Measurements from ENCODE around the gene RUNX3.

DNA sequence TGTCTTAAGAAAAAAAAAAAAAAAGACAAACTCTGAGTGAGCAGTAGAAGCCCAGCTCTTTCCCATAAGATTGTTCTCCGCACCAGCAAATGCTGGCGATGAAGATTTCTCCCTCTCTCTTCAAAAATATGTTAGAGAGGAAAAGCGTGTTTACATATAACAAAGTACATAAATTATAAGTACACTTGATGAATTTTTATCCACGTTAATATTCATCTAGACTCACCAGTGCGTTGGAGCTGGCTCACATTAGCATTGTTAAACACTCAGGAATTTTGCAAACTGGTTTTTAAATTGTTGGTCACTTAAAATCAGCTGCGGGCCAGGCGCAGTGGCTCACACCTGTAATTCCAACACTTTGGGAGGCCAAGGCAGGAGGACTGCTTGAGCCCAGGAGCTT, 56.0 kb downstream of the RUNX3 start:
- TF ChIP-seq, protein P1, sequence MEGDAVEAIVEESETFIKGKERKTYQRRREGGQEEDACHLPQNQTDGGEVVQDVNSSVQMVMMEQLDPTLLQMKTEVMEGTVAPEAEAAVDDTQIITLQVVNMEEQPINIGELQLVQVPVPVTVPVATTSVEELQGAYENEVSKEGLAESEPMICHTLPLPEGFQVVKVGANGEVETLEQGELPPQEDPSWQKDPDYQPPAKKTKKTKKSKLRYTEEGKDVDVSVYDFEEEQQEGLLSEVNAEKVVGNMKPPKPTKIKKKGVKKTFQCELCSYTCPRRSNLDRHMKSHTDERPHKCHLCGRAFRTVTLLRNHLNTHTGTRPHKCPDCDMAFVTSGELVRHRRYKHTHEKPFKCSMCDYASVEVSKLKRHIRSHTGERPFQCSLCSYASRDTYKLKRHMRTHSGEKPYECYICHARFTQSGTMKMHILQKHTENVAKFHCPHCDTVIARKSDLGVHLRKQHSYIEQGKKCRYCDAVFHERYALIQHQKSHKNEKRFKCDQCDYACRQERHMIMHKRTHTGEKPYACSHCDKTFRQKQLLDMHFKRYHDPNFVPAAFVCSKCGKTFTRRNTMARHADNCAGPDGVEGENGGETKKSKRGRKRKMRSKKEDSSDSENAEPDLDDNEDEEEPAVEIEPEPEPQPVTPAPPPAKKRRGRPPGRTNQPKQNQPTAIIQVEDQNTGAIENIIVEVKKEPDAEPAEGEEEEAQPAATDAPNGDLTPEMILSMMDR (IDR thresholded peaks at IDR 0.05) = no peak
- no peak for TF ChIP-seq POLR2A (IDR thresholded peaks at IDR 0.05)
